Bronchial epithelial cell (primary cell): Measurements from ENCODE around the gene FAM117B. TPM values are rescaled to one million over a fixed set of nuclear protein-coding genes. Genes with fewer than 3 reads are reported as not detected.

Source experiments
- DNase-seq: peaks from one replicate; pipeline ENCODE4 v3.0.0-alpha.2; 2010; ENCODE audit warnings: low read depth
- FAIRE-seq: peaks from 2 replicates; lab custom pipeline; 2011; peaks lifted over from hg19 to GRCh38; lab: Jason Lieb, UNC
- H3K27me3 ChIP-seq: 2 replicates; pipeline ENCODE4 v1.5.1; 2011; ENCODE audit warnings: low read length; ENCODE audit not compliant: control insufficient read depth, insufficient read depth
- H3K36me3 ChIP-seq: 2 replicates; pipeline ENCODE4 v1.5.1; 2011; ENCODE audit warnings: low read length; ENCODE audit not compliant: control insufficient read depth, insufficient read depth
- H3K4me3 ChIP-seq: 2 replicates; pipeline ENCODE4 v1.5.1; 2011; ENCODE audit warnings: mild to moderate bottlenecking, low read depth, low read length, control low read depth
- total RNA-seq: library from RNA; depleted of rRNA; stranded (reverse); fragments of >200 nt; gene quantifications from 2 replicates; pipeline ENCODE4 v1.2.1, GENCODE V29; 2014
- TF ChIP-seq, protein P1 (sequence below): IDR thresholded peaks from 2 replicates; pipeline ENCODE4 v1.5.1; 2011; ENCODE audit warnings: mild to moderate bottlenecking, moderate library complexity, low read length, control low read depth, inconsistent platforms; ENCODE audit not compliant: insufficient read depth, severe bottlenecking

Gene FAM117B
- total RNA-seq, 1 donor from 2014 or later, result 2.6 TPM

DNA sequence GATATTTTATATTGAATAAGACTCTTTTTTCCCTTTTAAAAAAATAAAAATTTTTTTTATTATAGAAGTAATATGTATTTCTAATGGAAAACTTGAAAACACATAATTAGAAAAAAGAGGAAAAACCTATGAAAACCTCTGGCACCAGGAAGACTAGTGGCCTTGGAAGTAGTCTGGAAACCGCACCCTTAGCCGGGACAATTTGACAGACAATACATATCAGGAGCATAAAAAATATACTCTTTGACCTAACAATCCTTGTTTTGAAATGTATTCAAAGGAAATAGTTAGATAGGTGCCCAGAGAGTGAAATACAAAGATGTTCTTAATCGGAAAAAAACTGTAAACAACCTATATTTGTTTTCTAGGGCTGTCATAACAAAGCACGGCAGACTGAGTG, 34.9 kb upstream of the FAM117B start:
- no peaks in the 10 kb centered on the region for H3K36me3 ChIP-seq
- DNase-seq (no peak), FAIRE-seq (no peak)
- no peaks in the 10 kb centered on the region for H3K27me3 ChIP-seq
- TF ChIP-seq, protein P1, sequence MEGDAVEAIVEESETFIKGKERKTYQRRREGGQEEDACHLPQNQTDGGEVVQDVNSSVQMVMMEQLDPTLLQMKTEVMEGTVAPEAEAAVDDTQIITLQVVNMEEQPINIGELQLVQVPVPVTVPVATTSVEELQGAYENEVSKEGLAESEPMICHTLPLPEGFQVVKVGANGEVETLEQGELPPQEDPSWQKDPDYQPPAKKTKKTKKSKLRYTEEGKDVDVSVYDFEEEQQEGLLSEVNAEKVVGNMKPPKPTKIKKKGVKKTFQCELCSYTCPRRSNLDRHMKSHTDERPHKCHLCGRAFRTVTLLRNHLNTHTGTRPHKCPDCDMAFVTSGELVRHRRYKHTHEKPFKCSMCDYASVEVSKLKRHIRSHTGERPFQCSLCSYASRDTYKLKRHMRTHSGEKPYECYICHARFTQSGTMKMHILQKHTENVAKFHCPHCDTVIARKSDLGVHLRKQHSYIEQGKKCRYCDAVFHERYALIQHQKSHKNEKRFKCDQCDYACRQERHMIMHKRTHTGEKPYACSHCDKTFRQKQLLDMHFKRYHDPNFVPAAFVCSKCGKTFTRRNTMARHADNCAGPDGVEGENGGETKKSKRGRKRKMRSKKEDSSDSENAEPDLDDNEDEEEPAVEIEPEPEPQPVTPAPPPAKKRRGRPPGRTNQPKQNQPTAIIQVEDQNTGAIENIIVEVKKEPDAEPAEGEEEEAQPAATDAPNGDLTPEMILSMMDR, result no peak
- H3K4me3 ChIP-seq, result no peak overlapping the region

- DNase-seq, result no peak
- no peak for FAIRE-seq
- H3K36me3 ChIP-seq, result no peaks in the 10 kb centered on the region
- no peaks in the 10 kb centered on the region for H3K27me3 ChIP-seq
- no peak overlapping the region for H3K4me3 ChIP-seq
- TF ChIP-seq, protein P1, result no peak
These were observed 30.1 kb upstream of the FAM117B start for GRCh38 chr2:202604699-202605098.

DNA sequence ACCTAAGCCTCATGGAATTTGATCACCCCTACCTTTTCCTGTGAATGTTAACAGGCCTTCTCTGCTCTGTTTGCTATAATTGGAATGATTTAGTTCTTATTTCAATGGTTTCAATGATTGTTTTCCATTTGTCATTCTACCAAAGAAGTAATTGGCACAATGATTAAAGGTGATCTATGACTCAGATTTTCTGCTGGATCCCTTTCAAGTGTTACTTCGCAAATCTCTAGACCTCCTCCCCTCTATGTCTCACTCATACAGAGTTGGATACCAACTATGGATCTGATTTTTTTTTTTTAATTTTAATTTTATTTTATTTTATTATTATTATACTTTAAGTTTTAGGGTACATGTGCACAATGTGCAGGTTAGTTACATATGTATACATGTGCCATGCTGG, 29.6 kb upstream of the FAM117B start:
- Histone ChIP-seq H3K4me3 (no peak overlapping the region), H3K27me3 (no peaks in the 10 kb centered on the region), H3K36me3 (no peaks in the 10 kb centered on the region)
- FAIRE-seq, result no peak
- peak; percentile 39 for DNase-seq
- TF ChIP-seq, protein P1, result no peak

DNA sequence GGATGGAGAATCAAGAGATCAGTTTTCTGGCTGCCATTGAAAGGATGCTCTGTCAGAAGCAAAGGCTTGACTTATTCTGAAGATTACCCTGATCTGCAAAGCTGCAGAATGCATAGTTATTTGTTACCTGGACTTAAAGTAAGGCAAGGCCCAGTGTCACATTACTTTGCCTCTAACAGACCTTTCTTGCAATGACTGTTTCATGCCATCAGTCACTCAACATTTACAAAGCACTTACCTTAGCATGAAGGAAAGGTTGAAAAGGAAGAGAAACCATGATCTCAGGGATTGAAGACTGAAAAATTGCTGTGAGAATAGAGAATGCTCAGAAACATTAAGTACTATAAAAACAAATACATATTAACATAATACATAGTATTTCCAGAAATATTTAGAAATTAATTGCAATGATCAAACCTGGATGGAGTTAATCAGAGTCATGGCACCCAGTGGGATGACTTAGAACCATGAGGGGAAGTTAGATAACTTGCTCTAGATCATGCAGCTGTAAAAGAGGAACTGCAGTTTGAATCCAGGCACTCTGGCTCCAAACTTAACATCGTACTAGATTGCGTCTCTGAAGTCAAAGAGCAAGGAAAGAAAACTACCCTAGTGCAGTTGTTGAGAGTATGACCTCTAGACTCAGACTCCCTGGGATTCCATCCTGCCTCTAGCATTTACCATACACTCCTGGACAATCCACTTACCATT, 26.5 kb upstream of the FAM117B start:
- no peak overlapping the region for H3K4me3 ChIP-seq
- DNase-seq, result no peak
- no peaks in the 10 kb centered on the region for H3K27me3 ChIP-seq
- TF ChIP-seq, protein P1, result no peak
- no peak for FAIRE-seq
- H3K36me3 ChIP-seq, result no peaks in the 10 kb centered on the region

GRCh38 chr2:202609381-202610145, 25.2 kb upstream of the FAM117B start:
- Histone ChIP-seq H3K27me3 (no peaks in the 10 kb centered on the region), H3K36me3 (no peaks in the 10 kb centered on the region), H3K4me3 (no peak overlapping the region)
- TF ChIP-seq, protein P1, result no peak
- DNase-seq (peak; percentile 90), FAIRE-seq (no peak)
